NCI-H345 (cell line): Measurements from ENCODE around the gene NFYB.
"Not testable (repeated sequence)": the region's sequence is repeated elsewhere in the genome, so short reads cannot be mapped to it uniquely, and the experiment has no call there.

Source experiments
- DNase-seq: peaks from one replicate; lab custom pipeline; 2025; lab: John Stamatoyannopoulos, UW

Gene NFYB

DNA sequence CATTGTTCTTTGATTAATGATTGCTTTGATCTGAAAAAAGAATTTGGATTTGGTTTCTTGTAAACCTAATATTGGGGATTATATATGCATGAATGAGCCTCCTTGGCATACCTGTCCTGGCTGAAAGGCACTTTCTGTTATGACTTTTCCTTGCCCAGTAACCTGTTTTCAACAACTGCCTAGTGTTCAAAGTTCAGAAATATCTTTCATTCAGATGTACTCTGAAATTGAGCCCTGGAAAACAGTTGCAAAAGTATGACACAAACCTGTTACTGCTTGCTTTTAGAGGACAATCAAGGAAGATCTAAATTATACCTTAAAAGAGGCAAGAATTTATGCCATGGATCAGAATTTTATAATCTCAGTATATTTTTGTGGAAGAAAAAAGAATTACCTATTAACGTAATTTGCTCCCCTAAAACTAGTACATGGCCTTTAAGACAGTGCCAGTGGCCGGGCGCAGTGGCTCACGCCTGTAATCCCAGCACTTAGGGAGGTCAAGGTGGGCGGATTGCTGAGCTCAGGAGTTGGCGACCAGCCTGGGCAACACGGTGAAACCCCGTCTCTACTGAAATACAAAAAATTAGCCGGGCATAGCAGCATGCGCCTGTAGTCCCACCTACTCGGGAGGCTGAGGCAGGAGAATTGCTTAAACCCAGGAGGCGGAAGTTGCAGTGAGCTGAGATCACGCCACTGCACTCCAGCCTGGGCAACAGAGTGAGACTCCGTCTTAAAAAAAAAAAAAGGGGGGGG lies 23.0 kb downstream of the NFYB start:
- DNase-seq = not testable (repeated sequence)

DNA sequence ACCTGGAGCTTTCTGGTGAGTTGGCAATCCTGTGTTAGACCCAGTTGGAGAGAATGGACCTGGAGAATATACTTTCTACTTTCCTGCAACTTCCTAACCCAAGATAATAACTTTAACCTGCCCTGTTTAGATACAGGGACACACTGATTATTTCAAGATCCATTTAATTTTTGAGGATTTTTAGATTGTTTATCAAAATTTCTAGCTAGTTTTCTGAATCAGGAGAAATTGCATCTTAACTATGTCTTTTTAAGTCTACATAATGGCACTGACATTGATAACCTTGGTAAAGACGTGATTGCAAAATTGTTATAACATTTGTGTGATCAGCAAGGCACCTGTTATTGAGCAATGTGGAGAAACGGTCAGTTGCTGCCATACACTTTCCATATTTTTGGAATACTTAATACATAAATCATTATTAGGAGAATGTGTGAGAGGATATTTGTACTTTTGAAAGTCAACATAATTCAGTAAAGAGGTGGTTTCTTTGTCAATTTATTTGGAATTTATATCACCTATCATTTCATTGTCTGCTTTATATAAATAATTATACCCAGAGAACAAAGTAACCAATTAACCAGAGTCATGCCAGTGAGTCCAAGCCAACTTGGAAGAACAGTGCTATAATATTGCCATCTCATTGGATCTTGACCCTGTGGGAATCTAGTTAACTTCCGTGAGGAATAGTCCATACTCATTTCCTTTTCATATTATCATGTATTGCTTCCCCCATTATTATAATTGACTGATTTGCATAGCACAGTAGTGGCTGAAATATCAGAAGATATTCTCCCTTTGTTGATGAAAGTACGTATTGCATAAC lies 28.4 kb downstream of the NFYB start:
- DNase-seq = no peak

DNA sequence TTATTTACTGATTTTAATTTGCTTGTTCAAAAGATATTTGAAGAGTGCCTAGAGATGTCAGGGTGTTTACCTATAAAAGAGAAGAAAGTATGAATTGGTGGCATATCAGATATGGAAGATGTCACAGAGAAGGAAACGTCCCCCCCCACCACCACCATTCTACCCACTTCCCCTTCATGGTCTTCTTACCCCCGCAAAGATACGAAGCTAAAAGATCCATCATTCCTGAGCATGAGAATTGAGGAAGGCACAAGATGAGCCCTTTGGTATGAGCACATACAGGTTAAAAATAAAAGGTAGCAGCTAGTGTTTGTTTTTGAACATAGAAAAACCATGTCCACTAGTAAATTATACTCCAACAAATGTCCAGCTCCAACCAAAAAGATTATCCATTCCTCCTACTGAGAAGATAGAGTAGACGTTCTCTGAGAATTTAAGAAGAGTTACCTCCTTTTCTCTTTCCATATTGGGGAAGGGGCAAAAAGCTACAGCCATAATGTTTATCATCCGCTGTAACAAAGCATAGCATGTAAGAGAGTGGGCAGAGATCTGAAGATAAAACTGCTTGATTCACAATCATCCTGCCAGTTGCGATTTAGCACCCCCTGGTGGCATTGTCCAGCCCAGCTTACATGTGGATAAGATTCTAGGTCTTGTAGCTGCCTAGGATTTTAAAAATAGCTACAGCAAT lies 29.1 kb downstream of the NFYB start:
- DNase-seq = peak; percentile 75

DNA sequence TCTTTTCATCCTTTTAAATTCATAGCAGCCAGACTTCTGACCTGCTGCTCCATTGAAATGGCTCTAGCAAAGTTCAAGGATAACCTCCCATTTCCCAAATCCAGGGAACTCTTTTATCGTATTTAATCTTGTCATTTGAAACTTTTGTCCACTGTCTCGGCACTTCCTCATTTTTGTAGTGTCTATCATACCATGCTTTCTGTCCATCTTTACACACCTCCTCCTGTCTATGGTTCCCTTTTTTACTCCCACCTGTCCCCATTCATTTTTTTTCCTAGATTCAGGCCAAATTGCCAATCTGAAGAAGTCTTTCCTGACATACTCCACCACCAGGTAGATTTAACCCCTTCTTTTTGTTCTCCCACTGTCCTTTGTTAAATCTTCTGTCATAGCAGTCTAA lies 31.0 kb downstream of the NFYB start:
- no peak for DNase-seq

DNA sequence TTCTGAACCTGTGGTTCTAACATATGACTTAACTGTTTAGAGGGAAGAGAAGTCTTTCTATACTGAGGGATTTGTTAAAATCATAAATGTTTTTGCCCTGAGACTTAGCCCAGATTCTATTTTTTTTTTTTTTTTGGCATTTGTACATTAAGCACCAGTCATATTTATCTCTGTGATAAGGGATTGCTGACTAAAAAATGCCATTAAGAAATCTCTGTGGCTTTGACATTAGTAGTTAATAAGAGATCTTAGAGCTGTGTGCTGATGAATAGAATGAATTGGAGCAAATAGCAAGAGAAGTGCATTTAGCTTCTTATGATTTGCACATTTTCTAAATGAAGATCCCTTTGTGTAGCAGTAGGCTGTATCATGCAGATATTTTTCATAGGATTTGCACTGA lies 32.5 kb downstream of the NFYB start:
- DNase-seq = no peak

DNA sequence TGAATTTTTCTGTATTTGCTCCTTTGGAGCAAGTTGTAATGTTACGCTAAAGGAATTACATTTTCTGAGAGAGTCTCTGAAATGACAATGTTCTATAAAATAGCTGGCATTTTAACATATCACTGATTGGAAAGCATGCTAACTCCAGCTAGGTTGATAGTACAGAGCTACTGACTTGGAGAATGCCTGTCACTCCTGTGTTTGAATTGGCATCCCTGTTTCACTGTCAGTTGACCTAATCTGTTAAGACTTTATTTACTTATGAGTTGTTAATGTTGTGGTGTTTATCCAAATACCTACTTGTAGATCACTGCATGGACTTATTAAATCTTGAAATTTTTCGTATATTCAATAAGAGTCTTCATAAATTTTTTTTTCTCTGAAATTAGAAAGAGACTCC lies 40.1 kb downstream of the NFYB start:
- no peak for DNase-seq

DNA sequence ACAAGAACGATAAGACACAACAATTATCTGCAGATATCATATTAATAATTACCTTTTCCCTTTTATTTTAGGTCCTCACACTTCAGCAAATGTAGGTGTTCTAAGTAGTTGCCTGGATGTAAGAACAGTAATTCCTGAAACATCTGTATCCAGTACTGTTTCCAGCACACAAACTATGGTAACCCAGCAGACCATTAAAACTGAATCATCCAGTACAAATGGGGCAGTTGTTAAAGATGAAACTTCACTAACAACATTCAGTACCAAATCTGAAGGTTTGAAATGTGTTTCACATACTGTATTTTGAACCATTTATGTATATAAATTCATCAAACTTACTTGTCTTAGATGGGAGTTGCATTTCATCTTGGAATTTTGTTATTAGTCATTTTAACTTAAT lies 42.7 kb downstream of the NFYB start:
- DNase-seq = no peak

DNA sequence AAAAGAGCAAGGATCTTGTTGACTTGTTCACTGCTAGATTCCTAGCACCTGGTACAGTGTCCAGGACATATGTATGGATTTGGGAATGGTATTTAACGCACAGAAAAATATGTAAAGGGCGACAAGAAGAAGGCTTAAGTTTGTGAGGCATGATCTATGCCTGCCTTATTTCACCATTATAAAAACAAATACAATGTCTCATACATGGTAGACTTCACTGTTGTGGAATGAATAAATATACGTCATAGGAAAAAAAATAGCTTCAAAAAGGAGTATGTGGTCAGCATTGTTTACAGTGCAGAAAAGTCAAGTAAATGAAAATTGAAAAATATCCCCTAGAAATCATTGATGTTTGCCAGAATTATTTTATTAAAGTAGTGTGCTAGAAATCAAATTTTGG lies 43.7 kb downstream of the NFYB start:
- DNase-seq = no peak

DNA sequence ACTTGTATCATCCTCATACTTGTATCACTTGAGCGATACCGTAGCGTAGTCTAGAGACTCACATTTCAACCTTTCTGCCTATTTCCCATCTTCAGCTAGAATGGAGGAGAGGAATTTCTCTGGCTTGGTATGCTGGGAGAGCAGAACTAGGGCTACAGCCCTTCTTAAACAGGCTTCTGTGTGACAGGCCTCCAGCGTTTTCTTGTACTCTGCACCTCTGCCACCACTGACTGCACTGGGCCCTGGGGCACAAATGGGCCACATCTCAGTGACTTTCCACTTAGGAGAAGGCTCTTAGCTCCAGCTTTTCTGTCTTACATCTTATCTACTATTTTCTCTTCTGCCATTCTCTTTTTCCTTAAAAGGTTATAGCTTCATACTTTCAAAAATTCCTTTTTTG lies 46.9 kb downstream of the NFYB start:
- no peak for DNase-seq

DNA sequence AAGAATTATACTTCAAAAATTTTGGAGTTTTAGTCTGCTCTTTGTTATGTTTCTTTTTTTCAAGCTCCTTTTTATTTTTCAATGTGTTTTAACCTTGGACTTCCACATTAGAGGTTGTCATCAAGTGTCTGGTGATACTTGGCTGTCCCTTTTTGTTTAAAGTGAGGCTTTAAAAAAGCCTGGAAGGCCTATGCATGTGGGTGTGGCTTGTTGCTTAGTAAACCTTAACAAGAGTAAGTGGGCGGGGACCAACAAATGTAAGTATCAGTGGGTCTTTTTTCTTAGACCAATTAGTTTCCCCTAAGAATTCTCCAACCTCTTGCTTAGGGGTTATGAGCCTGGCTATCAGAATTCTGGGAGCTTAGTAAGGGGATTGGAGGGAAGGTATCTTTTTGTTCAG lies 47.3 kb downstream of the NFYB start:
- DNase-seq = no peak

DNA sequence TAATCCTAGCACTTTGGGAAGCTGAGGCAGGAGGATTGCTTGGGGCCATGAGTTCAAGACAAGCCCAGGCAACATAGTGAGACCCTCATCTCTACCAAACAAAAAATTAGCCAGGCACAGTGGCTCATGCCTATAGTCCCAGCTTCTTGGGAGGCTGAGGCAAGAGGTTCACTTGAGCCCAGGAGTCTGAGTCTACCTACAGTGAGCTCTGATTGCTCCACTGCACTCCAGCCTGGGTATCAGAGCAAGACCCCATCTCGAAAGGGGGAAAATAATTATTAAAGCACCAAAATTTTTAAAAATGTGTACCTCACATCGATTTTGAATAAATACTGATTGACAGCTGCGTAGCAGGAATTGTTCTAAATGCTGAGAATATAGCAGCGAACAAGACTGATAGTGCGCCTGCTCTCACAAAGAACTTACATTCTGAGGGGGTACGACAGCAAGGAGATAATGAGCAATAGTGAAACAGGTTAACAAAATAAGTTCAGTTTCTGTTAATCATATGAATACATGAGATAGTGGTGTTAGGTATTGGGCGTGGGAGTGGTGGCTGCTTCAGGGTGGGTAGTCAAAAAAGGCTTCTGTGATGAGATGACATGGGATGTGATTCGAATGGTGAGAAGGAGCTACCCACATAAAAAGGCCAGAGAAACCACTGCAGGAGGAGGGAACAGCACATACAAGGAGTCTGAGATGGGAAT lies 54.1 kb downstream of the NFYB start:
- no peak for DNase-seq

DNA sequence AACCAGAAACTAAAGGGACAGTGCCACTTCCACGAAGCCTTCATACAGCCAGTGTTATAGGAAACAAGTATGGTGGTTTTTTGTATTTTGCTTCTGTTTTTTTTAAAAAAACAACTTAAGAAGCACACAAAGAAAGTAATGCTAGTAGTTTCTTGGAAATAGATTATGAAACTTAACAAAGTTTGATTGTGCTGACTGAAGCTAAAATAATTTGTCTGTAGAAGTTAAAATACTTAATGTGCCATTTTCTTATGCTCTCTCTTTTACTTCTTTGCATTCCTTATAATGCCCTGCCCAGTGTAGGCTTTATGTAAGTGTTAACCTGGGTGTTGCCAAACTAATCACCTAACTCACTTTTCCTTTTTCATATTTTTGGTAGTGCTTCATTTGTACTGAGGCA lies 57.2 kb downstream of the NFYB start:
- no peak for DNase-seq

DNA sequence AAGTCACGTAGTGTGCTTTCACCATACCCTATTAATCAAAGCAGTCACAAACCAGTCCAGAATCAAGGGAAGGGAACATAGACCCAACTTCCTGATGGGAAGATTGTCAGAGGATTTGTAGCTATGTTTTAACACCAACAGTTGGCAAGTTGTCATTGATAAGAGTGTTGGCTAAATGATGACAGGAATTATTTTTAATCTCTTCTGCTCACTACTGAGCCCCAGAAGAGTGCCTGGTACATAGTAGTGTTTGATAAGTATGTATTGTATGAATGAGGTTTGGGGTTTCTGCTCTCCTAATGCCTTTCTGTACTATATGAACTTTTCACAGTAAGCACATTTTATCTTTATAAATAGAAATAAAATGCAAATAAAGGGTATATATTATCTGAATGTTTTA lies 59.0 kb downstream of the NFYB start:
- no peak for DNase-seq

DNA sequence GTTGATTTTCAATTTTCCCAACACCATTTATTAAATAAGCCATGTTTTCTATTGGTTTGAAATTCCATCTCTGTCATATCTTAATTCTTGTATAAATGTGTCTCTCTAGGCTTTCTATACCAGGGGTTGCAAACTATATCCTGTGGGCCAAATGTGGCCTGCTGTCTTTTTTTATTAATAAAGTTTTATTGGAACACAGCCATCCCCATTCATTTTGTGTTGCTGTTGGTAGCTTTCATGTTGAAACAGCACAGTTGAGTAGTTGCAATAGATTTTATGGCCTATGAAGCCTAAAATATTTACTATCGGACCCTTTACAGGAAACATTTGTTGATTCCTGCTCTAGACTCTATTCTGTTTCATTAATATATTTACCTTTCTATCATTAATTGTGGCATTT lies 64.3 kb downstream of the NFYB start:
- DNase-seq = no peak

DNA sequence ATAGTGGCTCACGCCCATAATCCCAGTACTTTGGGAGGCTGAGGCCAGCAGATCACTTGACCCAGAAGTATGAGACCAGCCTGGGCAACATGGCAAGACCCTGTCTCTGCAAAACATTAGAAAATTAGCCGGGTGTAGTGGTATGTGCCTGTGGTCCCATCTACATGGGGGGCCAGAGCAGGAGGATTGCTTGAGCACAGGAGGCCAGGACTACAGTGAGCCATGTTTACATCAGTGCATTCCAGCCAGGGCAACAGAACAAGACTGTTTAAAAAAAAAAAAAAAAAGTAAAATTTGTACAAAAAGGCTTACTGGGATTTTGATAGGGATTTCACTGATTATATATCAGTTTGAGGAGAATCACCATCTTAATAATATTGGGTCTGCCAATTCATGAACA lies 65.9 kb downstream of the NFYB start:
- no peak for DNase-seq
